Smooth muscle cell of the umbilical artery (primary cell): ENCODE measurements around the gene RPLP1. TPM values are rescaled to one million over a fixed set of nuclear protein-coding genes. Genes with fewer than 3 reads are reported as not detected.

ENCODE experiments used
- total RNA-seq: library from RNA; depleted of rRNA; stranded (reverse); fragments of >200 nt; gene quantifications from 2 replicates; pipeline ENCODE4 v1.2.3, GENCODE V29; 2014

The RPLP1 gene
- total RNA-seq = 29.3 and 47.2 TPM in 2 replicates

DNA sequence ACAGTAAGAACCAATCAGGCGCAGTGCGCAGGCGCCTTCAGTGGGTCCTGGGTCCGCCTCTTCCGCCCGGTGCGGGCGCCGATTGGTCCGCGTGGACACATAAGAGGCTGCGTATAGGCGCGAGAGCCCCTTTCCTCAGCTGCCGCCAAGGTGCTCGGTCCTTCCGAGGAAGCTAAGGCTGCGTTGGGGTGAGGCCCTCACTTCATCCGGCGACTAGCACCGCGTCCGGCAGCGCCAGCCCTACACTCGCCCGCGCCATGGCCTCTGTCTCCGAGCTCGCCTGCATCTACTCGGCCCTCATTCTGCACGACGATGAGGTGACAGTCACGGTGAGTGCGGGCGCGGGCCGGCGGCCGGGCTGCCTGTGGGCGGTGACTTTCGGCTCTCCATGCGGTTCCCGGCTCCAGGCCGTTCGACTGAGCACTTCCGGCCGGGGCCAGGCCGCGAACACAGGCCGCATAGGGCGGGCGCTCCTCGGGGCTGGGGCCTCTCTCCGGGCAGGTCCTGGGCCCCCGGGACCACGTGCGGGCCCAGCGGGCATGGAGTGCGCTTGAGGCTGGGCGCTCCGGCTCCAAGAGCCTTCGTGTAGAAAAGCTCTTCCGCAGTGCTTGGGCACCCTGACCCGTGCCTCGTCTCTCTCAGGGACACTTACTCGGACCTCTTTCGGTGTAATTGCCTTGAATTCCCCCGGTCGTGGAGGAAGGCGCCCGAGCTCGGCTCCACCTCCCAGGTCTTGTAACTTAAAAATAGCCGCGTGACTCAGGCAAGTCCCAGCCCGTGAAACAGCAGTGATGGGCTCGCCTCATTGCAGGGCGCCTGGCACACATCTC lies at the start of gene RPLP1:
RPLP1 (plus strand) TSS at position 127 of the 830 bp plus-strand sequence; CDS start at position 258, 131 bp downstream.

GRCh38 chr15:69413822-69414700 lies 38.6 kb upstream of the RPLP1 start, which contains the start of gene KIF23:
Gene KIF23 (plus strand): TSS chr15:69414349. CDS start chr15:69414466, 117 bp downstream.

Other genes starting within 250 kb of the RPLP1 start
- 0.09 and 0.59 TPM in 2 replicates for gene PAQR5, start 153.9 kb upstream of the RPLP1 start, total RNA-seq
- 8.3 and 40.1 TPM in 2 replicates for gene KIF23, start 38.5 kb upstream of the RPLP1 start, total RNA-seq